BLaER1 treated with 17β-estradiol and CSF1 and Interleukin-3, amounts not matched to agents 10 nM and 100 nM (cell line): Measurements from ENCODE around the gene HOXD10.
A peak's percentile ranks its signal among the peaks of the same experiment; 100 is the strongest.

ENCODE experiments used
- H3K27ac ChIP-seq, 11 experiments: shearing (Covaris generic); formaldehyde crosslinking; 2 replicates each; pipeline ENCODE4 v1.8.1; 2022
- H3K27me3 ChIP-seq, 11 experiments: shearing (Covaris generic); formaldehyde crosslinking; 2 replicates each; pipeline ENCODE4 v1.8.1; 2022
- H3K36me3 ChIP-seq, 11 experiments: shearing (Covaris generic); formaldehyde crosslinking; 2 replicates each; pipeline ENCODE4 v1.8.1; 2022
- H3K4me1 ChIP-seq, 10 experiments: shearing (Covaris generic); formaldehyde crosslinking; 2 replicates each; pipeline ENCODE4 v1.8.1; 2022
- H3K4me2 ChIP-seq, 11 experiments: shearing (Covaris generic); formaldehyde crosslinking; 2 replicates each; pipeline ENCODE4 v1.8.1; 2022
- H3K4me3 ChIP-seq, 10 experiments: shearing (Covaris generic); formaldehyde crosslinking; 2 replicates each; pipeline ENCODE4 v1.8.1; 2022
- H3K9ac ChIP-seq, 11 experiments: shearing (Covaris generic); formaldehyde crosslinking; 2 replicates each; pipeline ENCODE4 v1.8.1; 2022
- H3K9me3 ChIP-seq, 11 experiments: shearing (Covaris generic); formaldehyde crosslinking; replicated peaks in 1 of 11; 2 replicates each; pipeline ENCODE4 v1.8.1; 2022
- H4K20me1 ChIP-seq, 11 experiments: shearing (Covaris generic); formaldehyde crosslinking; 2 replicates each; pipeline ENCODE4 v1.8.1; 2022
- Cebpa-rat ChIP-seq, 11 experiments: shearing (Covaris generic); IDR thresholded peaks; 2 replicates each; pipeline ENCODE4 v1.8.1; 2022

HOXD10 gene

DNA sequence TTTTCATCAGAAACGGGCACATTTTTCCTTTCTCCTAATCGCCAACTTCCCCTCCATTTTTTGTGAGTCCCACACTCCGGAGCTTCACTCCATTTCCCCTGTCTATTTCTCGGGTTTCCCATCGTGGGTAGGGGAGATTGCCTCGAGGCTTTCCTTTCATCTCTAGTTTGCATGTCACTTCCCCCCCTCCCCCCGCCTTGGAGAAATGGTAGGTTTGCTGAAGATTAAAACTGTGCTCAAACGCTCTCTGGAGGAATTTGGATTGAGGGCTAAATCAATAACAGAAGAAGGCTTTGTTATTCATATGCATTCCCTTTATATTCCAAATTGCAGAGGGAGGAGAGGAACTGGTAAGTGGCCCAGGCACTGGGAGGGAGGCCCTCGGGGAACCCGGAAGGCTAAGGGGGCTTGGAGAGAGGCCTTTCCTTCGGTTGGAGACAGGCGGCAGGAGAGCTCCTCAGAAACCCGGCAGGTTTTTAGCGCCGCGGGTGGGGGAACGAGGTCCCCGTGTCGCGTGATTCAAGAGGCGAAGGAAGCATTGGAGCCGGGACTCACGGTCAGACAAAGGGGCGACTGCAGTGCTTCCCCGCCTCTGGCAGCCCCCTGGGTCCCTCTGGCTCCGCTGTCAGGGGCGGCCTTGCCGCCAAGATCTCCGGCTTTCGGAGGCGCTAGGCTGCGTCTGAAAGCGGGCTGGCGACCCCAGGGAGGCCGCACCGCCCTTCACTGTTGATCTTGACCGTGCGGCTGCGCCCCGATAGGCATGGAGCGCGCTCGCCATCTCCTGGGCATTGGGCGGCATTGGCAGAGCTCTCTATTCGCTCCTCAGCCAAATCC, 19.4 kb upstream of the HOXD10 start:
- Histone ChIP-seq H3K27me3 (peaks cover 100% of the 10 kb centered on the region in 11 experiments), H3K27ac (no peak overlapping the region), H4K20me1 (peaks cover 0 to 93% (median 60%) of the 10 kb centered on the region in 11 experiments; a peak in 17 of 22 replicates), H3K9me3 (peaks cover 22 to 51% (median 34%) of the 10 kb centered on the region in 11 experiments), H3K36me3 (no peaks in the 10 kb centered on the region), H3K4me3 (peak overlapping the region; percentile 50 to 69 (median 58)), H3K4me1 (peaks cover 6 to 19% (median 11%) of the 10 kb centered on the region in 10 experiments; a peak in 15 of 20 replicates), H3K9ac (peak overlapping the region in 10 of 11 experiments; percentile 15 to 74 (median 51); a peak in 15 of 22 replicates), H3K4me2 (peak overlapping the region; percentile 77 to 99 (median 94))
- no peak for TF ChIP-seq Cebpa-rat (IDR thresholded peaks at IDR 0.05)

- H3K36me3 ChIP-seq: no peaks in the 10 kb centered on the region
These were observed 18.7 kb upstream of the HOXD10 start for GRCh38 chr2:176097820-176098365.

DNA sequence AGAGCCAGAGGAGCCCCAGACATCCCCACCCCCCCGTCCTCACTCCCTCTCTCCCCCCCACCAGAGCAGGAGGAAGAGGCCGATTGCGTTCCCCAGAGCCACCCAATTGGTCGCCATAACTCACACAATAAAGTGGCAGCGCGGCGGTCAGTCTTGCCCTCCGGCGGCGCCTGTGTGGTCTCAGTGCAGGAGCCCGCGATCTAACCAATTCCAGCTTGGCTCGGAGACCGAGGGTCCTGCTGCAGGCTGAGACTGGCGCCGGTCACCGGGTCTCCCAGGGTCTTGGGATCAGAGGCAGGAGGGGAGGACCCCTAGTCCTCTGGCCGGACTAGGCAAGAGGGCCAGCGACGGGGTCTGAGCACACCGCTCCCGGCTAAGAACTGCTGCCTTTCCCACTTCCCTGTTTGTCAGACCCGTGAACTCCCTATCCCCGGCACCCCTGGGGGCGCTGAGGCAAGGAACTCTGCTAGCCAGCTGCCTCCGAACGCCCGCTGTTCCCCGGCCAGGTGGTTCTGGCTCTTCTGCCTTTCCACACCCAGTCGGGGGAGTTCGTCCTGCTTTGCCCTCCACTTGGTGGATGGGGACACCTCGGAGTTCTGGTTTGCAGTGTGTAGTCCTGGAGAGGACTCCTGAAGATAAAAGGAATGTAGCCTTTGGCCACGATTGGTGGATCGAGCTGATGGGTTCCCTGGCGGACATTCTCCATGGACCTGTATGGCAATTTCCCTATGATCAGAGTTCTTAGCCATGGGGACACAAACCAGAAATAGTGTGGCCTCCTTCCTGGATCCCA, 18.0 kb upstream of the HOXD10 start:
- H3K27me3 ChIP-seq: peaks cover 100% of the 10 kb centered on the region in 11 experiments
- H3K4me1 ChIP-seq: peaks cover 0 to 15% (median 11%) of the 10 kb centered on the region in 10 experiments; a peak in 15 of 20 replicates
- no peak overlapping the region for H3K4me2 ChIP-seq
- H3K9me3 ChIP-seq: peaks cover 17 to 43% (median 24%) of the 10 kb centered on the region in 11 experiments
- no peak overlapping the region for H3K4me3 ChIP-seq
- H4K20me1 ChIP-seq: peaks cover 0 to 91% (median 50%) of the 10 kb centered on the region in 11 experiments; a peak in 16 of 22 replicates
- no peak overlapping the region for H3K9ac ChIP-seq
- no peak for TF ChIP-seq Cebpa-rat (IDR thresholded peaks at IDR 0.05)
- H3K36me3 ChIP-seq: no peaks in the 10 kb centered on the region
- no peak overlapping the region for H3K27ac ChIP-seq

More at GRCh38 chr2:176097820-176098365, 18.7 kb upstream of the HOXD10 start:
- H3K9ac ChIP-seq: no peak overlapping the region
- TF ChIP-seq Cebpa-rat (IDR thresholded peaks at IDR 0.05): no peak
- peaks cover 100% of the 10 kb centered on the region in 11 experiments for H3K27me3 ChIP-seq
- H4K20me1 ChIP-seq: peaks cover 0 to 95% (median 55%) of the 10 kb centered on the region in 11 experiments; a peak in 16 of 22 replicates
- H3K9me3 ChIP-seq: peaks cover 23 to 49% (median 29%) of the 10 kb centered on the region in 11 experiments
- peaks cover 4 to 19% (median 11%) of the 10 kb centered on the region in 10 experiments; a peak in 15 of 20 replicates for H3K4me1 ChIP-seq
- peak overlapping the region in 8 of 10 experiments; percentile 56 to 69 (median 59); a peak in 14 of 20 replicates for H3K4me3 ChIP-seq
- no peak overlapping the region for H3K27ac ChIP-seq
- H3K4me2 ChIP-seq: peak overlapping the region; percentile 77 to 99 (median 94); a peak in 21 of 22 replicates

DNA sequence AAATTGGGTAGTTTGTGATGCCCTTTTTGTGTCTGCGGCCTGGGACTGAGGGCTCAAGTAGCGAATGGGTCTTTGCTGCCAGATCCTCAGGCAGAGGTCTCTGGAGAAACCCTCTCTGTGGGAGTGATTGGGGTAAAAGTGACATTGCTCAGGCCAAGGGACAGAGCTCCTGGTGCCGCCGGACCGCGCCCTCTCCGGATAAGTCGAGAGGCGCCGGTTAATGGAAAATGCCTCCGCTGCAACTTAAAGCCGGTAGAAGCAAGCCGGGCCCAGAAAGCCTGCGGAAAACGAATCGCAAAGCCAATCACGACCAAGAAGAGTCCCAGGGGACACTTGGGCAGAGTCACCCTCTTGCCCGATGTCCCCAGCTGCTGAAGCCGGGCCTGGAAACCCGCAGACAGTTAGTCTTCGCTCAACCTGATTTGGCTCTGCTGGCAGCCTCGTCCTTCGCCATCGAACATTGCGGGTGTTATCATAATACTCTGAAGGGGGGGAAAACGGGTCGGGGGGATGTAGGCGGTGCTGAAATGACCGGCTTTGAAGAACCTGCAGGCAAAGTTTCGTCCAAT, 17.3 kb upstream of the HOXD10 start:
- no peak overlapping the region for H3K27ac ChIP-seq
- H3K9me3 ChIP-seq: peaks cover 22 to 45% (median 28%) of the 10 kb centered on the region in 11 experiments
- no peak overlapping the region for H3K4me2 ChIP-seq
- peaks cover 100% of the 10 kb centered on the region in 11 experiments for H3K27me3 ChIP-seq
- H4K20me1 ChIP-seq: peaks cover 0 to 91% (median 53%) of the 10 kb centered on the region in 11 experiments; a peak in 16 of 22 replicates
- H3K4me3 ChIP-seq: no peak overlapping the region
- H3K36me3 ChIP-seq: no peaks in the 10 kb centered on the region
- H3K4me1 ChIP-seq: peaks cover 0 to 15% (median 11%) of the 10 kb centered on the region in 10 experiments; a peak in 15 of 20 replicates
- no peak for TF ChIP-seq Cebpa-rat (IDR thresholded peaks at IDR 0.05)
- H3K9ac ChIP-seq: no peak overlapping the region

GRCh38 chr2:176099728-176100546, 16.6 kb upstream of the HOXD10 start, which contains the start of gene HOXD12:
HOXD12 (plus strand) TSS chr2:176099795; CDS start chr2:176099802, 7 bp downstream.
- peaks cover 100% of the 10 kb centered on the region in 11 experiments for H3K27me3 ChIP-seq
- no peak within 1 kb of the TSS for H3K4me3 ChIP-seq
- no peak within 1 kb of the TSS for H3K4me2 ChIP-seq
- H3K36me3 ChIP-seq: no peaks in the 10 kb centered on the region
- H3K27ac ChIP-seq: no peak within 1 kb of the TSS
- peaks cover 0 to 15% (median 11%) of the 10 kb centered on the region in 10 experiments; a peak in 15 of 20 replicates for H3K4me1 ChIP-seq
- no peak for TF ChIP-seq Cebpa-rat (IDR thresholded peaks at IDR 0.05)
- H4K20me1 ChIP-seq: peaks cover 0 to 89% (median 50%) of the 10 kb centered on the region in 11 experiments; a peak in 16 of 22 replicates
- no peak within 1 kb of the TSS for H3K9ac ChIP-seq
- peaks cover 29 to 52% (median 35%) of the 10 kb centered on the region in 11 experiments for H3K9me3 ChIP-seq

DNA sequence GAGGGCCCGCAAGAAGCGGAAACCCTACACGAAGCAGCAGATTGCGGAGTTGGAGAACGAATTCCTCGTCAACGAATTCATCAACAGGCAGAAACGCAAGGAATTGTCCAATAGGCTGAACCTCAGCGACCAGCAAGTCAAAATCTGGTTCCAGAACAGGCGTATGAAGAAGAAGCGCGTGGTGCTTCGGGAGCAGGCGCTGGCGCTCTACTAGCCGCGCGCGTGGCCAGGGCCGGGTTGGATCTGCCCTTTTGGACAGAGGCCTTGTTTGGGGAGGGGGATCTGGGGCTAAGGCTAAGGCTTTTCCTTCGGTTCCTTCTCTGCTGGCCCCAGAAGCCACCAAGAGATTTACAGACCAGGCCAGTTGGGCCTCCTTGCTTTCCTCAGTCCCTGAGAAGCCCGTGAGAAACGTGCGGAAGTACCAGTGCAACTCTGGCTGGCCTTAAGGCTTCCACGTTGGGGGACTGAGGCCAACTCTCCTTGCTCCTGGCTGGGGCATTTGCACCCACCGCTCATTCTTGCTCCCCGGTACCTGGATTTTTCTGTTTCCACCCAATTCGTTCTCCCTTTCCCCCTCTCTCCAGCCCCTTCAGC, 15.9 kb upstream of the HOXD10 start:
- Histone ChIP-seq H3K27me3 (peaks cover 100% of the 10 kb centered on the region in 11 experiments), H4K20me1 (peaks cover 0 to 82% (median 50%) of the 10 kb centered on the region in 11 experiments; a peak in 16 of 22 replicates), H3K4me2 (no peak overlapping the region), H3K36me3 (no peaks in the 10 kb centered on the region), H3K4me3 (no peak overlapping the region), H3K27ac (no peak overlapping the region), H3K9me3 (peaks cover 36 to 59% (median 42%) of the 10 kb centered on the region in 11 experiments), H3K9ac (no peak overlapping the region), H3K4me1 (peaks cover 0 to 15% (median 11%) of the 10 kb centered on the region in 10 experiments; a peak in 15 of 20 replicates)
- no peak for TF ChIP-seq Cebpa-rat (IDR thresholded peaks at IDR 0.05)

DNA sequence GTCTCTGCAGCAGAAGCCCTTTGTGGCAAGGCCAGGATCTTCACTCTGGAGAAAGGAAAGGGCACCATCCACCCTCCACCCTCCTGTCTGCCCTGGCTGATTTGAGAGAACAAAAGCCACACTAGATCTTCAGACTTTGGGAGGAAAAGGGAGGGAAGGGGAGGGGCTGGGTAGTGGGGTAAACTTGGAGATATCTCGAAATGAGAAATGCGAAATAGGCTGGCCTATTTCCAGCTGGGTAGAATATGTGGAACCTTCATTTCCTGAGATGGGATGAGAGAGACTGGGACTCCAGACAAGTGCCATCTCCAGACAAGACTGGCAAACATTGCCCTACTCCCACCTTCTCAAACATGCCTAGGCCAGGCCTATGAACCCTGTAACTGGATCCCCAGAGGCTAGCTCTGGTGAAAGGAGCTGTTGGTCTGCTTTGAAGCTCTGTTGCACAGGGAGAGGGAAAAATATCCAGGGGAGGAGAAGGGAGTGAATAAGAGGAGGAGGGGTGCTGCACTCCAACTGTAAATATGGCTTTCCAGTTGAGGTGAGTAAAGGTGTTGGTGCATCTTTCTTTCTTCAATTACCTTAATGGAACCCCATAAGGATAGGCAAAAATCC, 15.3 kb upstream of the HOXD10 start:
- Histone ChIP-seq H3K36me3 (no peaks in the 10 kb centered on the region), H3K4me3 (no peak overlapping the region), H4K20me1 (peaks cover 0 to 79% (median 48%) of the 10 kb centered on the region in 11 experiments; a peak in 16 of 22 replicates), H3K4me2 (no peak overlapping the region), H3K9me3 (peaks cover 41 to 66% (median 49%) of the 10 kb centered on the region in 11 experiments), H3K9ac (no peak overlapping the region), H3K4me1 (peaks cover 0 to 15% (median 11%) of the 10 kb centered on the region in 10 experiments; a peak in 15 of 20 replicates), H3K27ac (no peak overlapping the region), H3K27me3 (peaks cover 100% of the 10 kb centered on the region in 11 experiments)
- no peak for TF ChIP-seq Cebpa-rat (IDR thresholded peaks at IDR 0.05)
